Mesothelial cell of epicardium (in vitro differentiated cells): Measurements from ENCODE around the gene SSR4. TPM values are rescaled to one million over a fixed set of nuclear protein-coding genes. Genes with fewer than 3 reads are reported as not detected.

Experiments
- DNase-seq, 2 experiments: peaks; one replicate each; pipeline ENCODE4 v3.0.0; 2021; ENCODE audit warnings: low spot score in 2 of 2; ENCODE audit not compliant: unreplicated experiment in 2 of 2
- H3K27ac Mint-ChIP-seq: 2 replicates; pipeline ENCODE4 v1.8.0; 2021; ENCODE audit warnings: mixed read lengths
- H3K27me3 Mint-ChIP-seq: 2 replicates; pipeline ENCODE4 v1.8.0; 2021; ENCODE audit warnings: low read depth, mixed read lengths
- H3K36me3 Mint-ChIP-seq: 2 replicates; pipeline ENCODE4 v1.8.0; 2021; ENCODE audit warnings: mixed read lengths
- H3K4me1 Mint-ChIP-seq: 2 replicates; pipeline ENCODE4 v1.8.0; 2021; ENCODE audit warnings: mixed read lengths
- H3K4me3 Mint-ChIP-seq: 2 replicates; pipeline ENCODE4 v1.8.0; 2021; ENCODE audit warnings: mild to moderate bottlenecking, moderate library complexity, mixed read lengths
- H3K9me3 Mint-ChIP-seq: 2 replicates; pipeline ENCODE4 v1.8.0; 2021; ENCODE audit warnings: mixed read lengths
- total RNA-seq: library from RNA; stranded (reverse); gene quantifications from 3 replicates; pipeline ENCODE4 v1.2.1, GENCODE V29; 2021
- TF ChIP-seq, protein P1 (sequence below): fragments of 200-600 bp; sonication (generic); IDR thresholded peaks from one replicate; pipeline ENCODE4 v1.5.0; 2021; ENCODE audit warnings: antibody characterized with exemption; ENCODE audit not compliant: unreplicated experiment

Gene SSR4
- total RNA-seq, 1 donor from 2014 or later = 213 TPM

DNA sequence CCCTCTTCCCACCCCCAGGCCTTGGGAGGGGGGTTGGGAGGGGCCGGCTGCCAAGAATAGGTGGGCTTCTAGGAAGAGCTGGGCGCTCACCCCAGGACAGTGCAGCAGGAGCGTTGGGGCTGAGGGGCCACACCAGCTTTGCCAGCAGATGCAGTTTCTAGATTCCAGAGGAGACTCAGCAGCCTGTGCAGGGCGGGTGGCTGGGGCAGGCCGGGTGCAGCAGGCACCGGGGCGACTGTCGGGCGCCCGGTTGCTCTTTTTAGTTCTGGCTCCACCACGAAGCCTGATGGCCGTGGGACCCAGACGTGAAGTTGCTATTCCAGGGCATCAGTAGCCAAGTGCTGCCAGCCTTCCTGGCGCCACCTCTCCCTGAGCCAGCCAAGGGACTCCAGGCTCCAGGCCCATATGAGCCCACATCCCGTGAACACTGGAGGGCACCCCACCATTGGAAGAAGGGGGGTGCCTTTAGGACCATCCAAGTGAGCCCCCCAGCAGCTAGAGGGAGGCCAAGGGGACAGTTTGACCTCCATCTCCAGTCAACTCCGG is 5.8 kb downstream of the SSR4 start:
- H3K9me3 Mint-ChIP-seq = no peaks in the 10 kb centered on the region
- H3K4me3 Mint-ChIP-seq = no peak overlapping the region
- no peak for DNase-seq
- no peaks in the 10 kb centered on the region for H3K27me3 Mint-ChIP-seq
- H3K36me3 Mint-ChIP-seq = no peaks in the 10 kb centered on the region
- TF ChIP-seq, protein P1, sequence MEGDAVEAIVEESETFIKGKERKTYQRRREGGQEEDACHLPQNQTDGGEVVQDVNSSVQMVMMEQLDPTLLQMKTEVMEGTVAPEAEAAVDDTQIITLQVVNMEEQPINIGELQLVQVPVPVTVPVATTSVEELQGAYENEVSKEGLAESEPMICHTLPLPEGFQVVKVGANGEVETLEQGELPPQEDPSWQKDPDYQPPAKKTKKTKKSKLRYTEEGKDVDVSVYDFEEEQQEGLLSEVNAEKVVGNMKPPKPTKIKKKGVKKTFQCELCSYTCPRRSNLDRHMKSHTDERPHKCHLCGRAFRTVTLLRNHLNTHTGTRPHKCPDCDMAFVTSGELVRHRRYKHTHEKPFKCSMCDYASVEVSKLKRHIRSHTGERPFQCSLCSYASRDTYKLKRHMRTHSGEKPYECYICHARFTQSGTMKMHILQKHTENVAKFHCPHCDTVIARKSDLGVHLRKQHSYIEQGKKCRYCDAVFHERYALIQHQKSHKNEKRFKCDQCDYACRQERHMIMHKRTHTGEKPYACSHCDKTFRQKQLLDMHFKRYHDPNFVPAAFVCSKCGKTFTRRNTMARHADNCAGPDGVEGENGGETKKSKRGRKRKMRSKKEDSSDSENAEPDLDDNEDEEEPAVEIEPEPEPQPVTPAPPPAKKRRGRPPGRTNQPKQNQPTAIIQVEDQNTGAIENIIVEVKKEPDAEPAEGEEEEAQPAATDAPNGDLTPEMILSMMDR = no peak
- H3K27ac Mint-ChIP-seq = no peak overlapping the region
- H3K4me1 Mint-ChIP-seq = peaks cover 16% of the 10 kb centered on the region

DNA sequence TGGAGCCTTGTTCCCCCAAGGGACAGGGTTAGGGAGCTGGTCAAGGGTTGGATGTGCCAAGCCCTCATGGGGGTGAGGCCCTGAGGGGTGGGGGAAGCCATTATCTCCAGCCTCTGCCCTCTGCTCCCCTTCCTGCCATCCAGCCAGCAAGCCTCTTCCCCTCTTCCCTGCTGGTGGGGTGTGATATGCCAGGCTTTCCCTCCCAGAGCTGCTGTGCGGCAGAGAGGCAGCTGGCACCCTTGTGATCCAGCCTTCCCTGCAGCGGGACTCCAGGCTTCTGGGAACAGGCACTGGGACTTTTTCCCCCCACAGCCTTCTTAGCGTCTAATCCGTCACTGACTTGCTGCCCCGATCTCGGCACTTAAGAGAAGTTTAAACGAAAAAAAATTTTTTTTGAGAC is 6.3 kb downstream of the SSR4 start:
- Mint-ChIP-seq H3K36me3 (no peaks in the 10 kb centered on the region), H3K27me3 (no peaks in the 10 kb centered on the region), H3K27ac (no peak overlapping the region), H3K4me3 (no peak overlapping the region), H3K9me3 (no peaks in the 10 kb centered on the region), H3K4me1 (peaks cover 16% of the 10 kb centered on the region)
- TF ChIP-seq, protein P1 = no peak
- no peak for DNase-seq

DNA sequence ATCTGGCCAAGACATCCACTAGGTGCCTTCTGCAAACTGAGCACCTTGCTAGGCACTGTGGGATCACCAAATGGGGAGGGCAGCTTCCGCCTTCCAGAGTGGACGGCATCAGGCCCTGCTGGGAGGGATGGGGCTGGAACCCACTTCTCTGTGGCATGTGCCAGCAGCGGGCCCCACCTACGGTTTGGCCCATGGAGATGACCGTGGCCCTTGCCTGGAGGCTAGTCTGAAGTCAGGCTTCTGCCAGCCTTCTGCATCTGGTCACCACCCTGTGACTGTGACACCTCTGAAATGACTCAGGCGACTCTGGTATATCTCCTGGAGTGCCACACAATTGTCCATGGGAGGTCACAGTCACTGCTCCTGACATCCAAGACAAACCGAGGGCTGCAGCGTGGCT is 7.2 kb downstream of the SSR4 start:
- DNase-seq = no peak
- Mint-ChIP-seq H3K4me3 (no peak overlapping the region), H3K9me3 (no peaks in the 10 kb centered on the region), H3K36me3 (no peaks in the 10 kb centered on the region), H3K4me1 (peaks cover 6% of the 10 kb centered on the region), H3K27ac (no peak overlapping the region), H3K27me3 (no peaks in the 10 kb centered on the region)
- TF ChIP-seq, protein P1 = no peak

DNA sequence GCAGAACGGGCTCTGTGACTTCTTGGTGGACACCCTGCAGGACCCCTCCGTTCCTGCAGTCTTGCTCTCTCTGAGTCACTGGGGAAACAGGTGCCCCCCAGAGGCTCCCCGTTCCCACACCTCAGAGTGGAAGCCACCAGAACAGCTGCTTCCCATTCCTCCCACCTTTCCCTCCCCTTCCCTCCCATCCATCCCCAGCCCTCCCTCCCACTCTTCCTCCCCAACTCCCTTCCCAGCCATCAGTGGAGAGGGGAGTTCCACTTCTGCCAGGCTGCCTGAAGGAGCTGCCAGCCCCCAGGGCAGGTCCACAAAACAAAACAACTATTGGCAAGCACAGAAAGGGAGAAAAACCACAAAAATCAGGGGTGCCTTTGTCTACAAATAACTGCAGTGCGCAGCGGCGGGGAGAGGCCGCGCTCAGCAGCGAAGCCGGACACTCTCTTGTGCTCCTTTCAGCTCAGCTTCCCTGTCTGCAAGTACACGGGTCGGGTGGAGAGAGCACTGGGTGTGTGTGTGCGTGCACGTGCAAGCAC is 8.1 kb downstream of the SSR4 start:
- H3K36me3 Mint-ChIP-seq = no peaks in the 10 kb centered on the region
- H3K4me1 Mint-ChIP-seq = peaks cover 4% of the 10 kb centered on the region
- H3K9me3 Mint-ChIP-seq = no peaks in the 10 kb centered on the region
- no peak overlapping the region for H3K4me3 Mint-ChIP-seq
- DNase-seq = no peak
- peak overlapping the region; percentile 76 for H3K27ac Mint-ChIP-seq
- TF ChIP-seq, protein P1 = no peak
- H3K27me3 Mint-ChIP-seq = no peaks in the 10 kb centered on the region

DNA sequence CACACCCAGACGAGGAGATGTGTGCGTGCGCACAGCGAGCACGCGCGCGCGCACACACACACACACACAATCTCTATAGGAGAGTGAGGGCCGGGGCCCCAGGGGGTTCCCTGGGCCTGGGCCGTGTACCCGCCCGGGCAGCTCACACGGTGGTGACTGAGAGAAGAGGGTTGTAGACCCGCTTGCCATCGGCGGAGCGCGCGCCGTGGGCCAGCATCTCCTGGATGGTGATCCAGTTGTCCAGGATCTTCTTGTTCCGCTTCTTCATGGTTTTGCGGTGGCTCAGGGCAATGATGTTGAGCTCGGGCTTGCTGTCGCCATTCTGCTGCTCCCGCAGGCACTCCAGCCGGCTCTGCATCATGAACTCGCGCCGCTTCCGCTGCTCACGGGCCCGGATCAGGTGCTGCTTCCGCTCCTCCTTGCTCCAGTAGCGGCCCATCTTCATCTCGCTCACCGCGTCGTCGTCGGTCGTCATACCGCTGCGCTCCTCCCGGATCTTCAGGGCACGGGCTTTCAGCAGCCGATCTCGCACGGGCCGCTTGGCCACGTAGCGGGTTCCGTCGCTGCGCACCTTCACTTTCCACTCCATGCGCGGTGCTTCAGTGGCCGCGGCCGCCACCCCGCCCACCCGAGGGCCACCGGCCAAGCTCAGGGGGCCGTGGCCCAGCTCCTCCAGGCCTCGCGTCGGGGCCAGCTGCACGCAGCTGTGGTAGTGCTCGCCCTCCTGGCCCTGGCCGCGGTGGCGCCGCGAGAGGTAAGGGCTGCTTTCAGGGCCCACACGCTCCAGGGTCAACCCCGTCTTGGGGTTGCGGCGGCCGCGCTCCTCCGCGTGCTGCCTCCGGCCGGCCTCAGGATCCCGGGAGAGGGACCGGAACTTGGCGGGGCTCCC is 9.0 kb downstream of the SSR4 start:
- H3K27me3 Mint-ChIP-seq = no peaks in the 10 kb centered on the region
- H3K36me3 Mint-ChIP-seq = no peaks in the 10 kb centered on the region
- H3K27ac Mint-ChIP-seq = no peak overlapping the region
- TF ChIP-seq, protein P1 = no peak
- peaks cover 4% of the 10 kb centered on the region for H3K4me1 Mint-ChIP-seq
- no peak overlapping the region for H3K4me3 Mint-ChIP-seq
- no peaks in the 10 kb centered on the region for H3K9me3 Mint-ChIP-seq
- DNase-seq = no peak
